ENCODE results near the gene CSTA.

CSTA gene

GRCh38 chr3:122353215-122353614, 28.2 kb downstream of the CSTA start:
- no peak overlapping the region for H3K4me3 ChIP-seq (ENCODE audit: low read length, poor library complexity, severe bottlenecking)
- TF ChIP-seq CTCF (conservative IDR thresholded peaks at IDR 0.05; ENCODE audit: low read length): no peak
- TF ChIP-seq EZH2phosphoT487 (IDR thresholded peaks at IDR 0.05; ENCODE audit: borderline replicate concordance): no peak
- H3K4me2 ChIP-seq (ENCODE audit: low read depth, low read length, poor library complexity, severe bottlenecking): no peak overlapping the region
- no peaks in the 10 kb centered on the region for H3K9me3 ChIP-seq (ENCODE audit: insufficient read depth, low read depth, low read length)
- H3K4me1 ChIP-seq (ENCODE audit: insufficient read depth, low read length, poor library complexity, severe bottlenecking): peaks cover 6% of the 10 kb centered on the region
- no peak overlapping the region for H2AFZ ChIP-seq (ENCODE audit: low read length)
- no peaks in the 10 kb centered on the region for H3F3A ChIP-seq (ENCODE audit: low read depth)
- no peaks in the 10 kb centered on the region for H4K20me1 ChIP-seq (ENCODE audit: insufficient read depth, low read length, poor library complexity, severe bottlenecking)
- no peaks in the 10 kb centered on the region for H3K79me2 ChIP-seq (ENCODE audit: insufficient read depth, low read length)
- H3K9ac ChIP-seq (ENCODE audit: low read depth, low read length, poor library complexity, severe bottlenecking): no peak overlapping the region
- H3K27me3 ChIP-seq (ENCODE audit: insufficient read depth, low read length, poor library complexity, severe bottlenecking): no peaks in the 10 kb centered on the region
- H3K9me2 ChIP-seq (replicated peaks; ENCODE audit: low read depth, low read length): no peaks in the 10 kb centered on the region
- no peaks in the 10 kb centered on the region for H3K36me3 ChIP-seq (ENCODE audit: insufficient read depth, low read length)

- no peaks in the 10 kb centered on the region for H3K79me2 ChIP-seq (ENCODE audit: insufficient read depth, low read length)
- no peaks in the 10 kb centered on the region for H3K9me2 ChIP-seq (replicated peaks; ENCODE audit: low read depth, low read length)
- no peaks in the 10 kb centered on the region for H3F3A ChIP-seq (ENCODE audit: low read depth)
- no peak overlapping the region for H3K4me3 ChIP-seq (ENCODE audit: low read length, poor library complexity, severe bottlenecking)
- no peak for TF ChIP-seq CTCF (conservative IDR thresholded peaks at IDR 0.05; ENCODE audit: low read length)
- TF ChIP-seq EZH2phosphoT487 (IDR thresholded peaks at IDR 0.05; ENCODE audit: borderline replicate concordance): no peak
- peaks cover 6% of the 10 kb centered on the region for H3K4me1 ChIP-seq (ENCODE audit: insufficient read depth, low read length, poor library complexity, severe bottlenecking)
- H2AFZ ChIP-seq (ENCODE audit: low read length): no peak overlapping the region
- H3K9me3 ChIP-seq (ENCODE audit: insufficient read depth, low read depth, low read length): no peaks in the 10 kb centered on the region
- H3K9ac ChIP-seq (ENCODE audit: low read depth, low read length, poor library complexity, severe bottlenecking): no peak overlapping the region
- H3K36me3 ChIP-seq (ENCODE audit: insufficient read depth, low read length): peaks cover 3% of the 10 kb centered on the region; the same call in 1 of the 2 replicates
- no peak overlapping the region for H3K4me2 ChIP-seq (ENCODE audit: low read depth, low read length, poor library complexity, severe bottlenecking)
- H3K27me3 ChIP-seq (ENCODE audit: insufficient read depth, low read length, poor library complexity, severe bottlenecking): no peaks in the 10 kb centered on the region
- H4K20me1 ChIP-seq (ENCODE audit: insufficient read depth, low read length, poor library complexity, severe bottlenecking): no peaks in the 10 kb centered on the region
These were observed 28.9 kb downstream of the CSTA start for GRCh38 chr3:122353893-122354401.

- Histone ChIP-seq H3K9me2 (replicated peaks; ENCODE audit: low read depth, low read length) (no peaks in the 10 kb centered on the region), H3K4me3 (ENCODE audit: low read length, poor library complexity, severe bottlenecking) (no peak overlapping the region), H3K4me2 (ENCODE audit: low read depth, low read length, poor library complexity, severe bottlenecking) (no peak overlapping the region), H3K79me2 (ENCODE audit: insufficient read depth, low read length) (no peaks in the 10 kb centered on the region), H2AFZ (ENCODE audit: low read length) (no peak overlapping the region), H3K36me3 (ENCODE audit: insufficient read depth, low read length) (peaks cover 5% of the 10 kb centered on the region; the same call in 1 of the 2 replicates), H3K9ac (ENCODE audit: low read depth, low read length, poor library complexity, severe bottlenecking) (no peak overlapping the region), H4K20me1 (ENCODE audit: insufficient read depth, low read length, poor library complexity, severe bottlenecking) (no peaks in the 10 kb centered on the region), H3F3A (ENCODE audit: low read depth) (no peaks in the 10 kb centered on the region), H3K27me3 (ENCODE audit: insufficient read depth, low read length, poor library complexity, severe bottlenecking) (no peaks in the 10 kb centered on the region), H3K9me3 (ENCODE audit: insufficient read depth, low read depth, low read length) (no peaks in the 10 kb centered on the region), H3K4me1 (ENCODE audit: insufficient read depth, low read length, poor library complexity, severe bottlenecking) (peaks cover 6% of the 10 kb centered on the region)
- no peak for TF ChIP-seq CTCF (conservative IDR thresholded peaks at IDR 0.05; ENCODE audit: low read length)
- no peak for TF ChIP-seq EZH2phosphoT487 (IDR thresholded peaks at IDR 0.05; ENCODE audit: borderline replicate concordance)
These were observed 30.6 kb downstream of the CSTA start for GRCh38 chr3:122355612-122356011.
